ENCODE data around the gene CHERP.
"Not testable (repeated sequence)": the region's sequence is repeated elsewhere in the genome, so short reads cannot be mapped to it uniquely, and the experiment has no call there.

Gene CHERP

DNA sequence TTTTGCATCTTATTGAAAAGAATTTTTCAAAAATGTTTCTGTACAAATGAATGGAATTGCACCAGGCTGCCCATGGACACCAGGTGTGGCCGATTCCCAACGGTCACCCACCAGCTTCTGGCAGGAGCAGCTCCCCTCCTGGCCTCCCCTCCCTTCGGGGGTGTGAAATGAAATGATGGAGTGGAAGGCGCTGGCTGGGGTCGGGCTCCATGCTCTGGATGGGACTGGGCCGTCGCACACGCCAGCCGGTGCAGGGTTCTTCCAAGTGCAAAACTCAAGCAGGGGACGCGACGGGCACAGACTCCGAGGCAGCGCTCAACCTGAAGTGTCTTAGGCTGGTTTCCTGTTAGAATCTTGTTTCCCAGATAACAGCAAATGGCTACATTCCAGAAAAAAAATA, 24.2 kb downstream of the CHERP start:
- H3K4me3 ChIP-seq (ENCODE audit: low read length): no peak overlapping the region
- no peak for DNase-seq (ENCODE audit: low read depth)
- TF ChIP-seq, protein P1, sequence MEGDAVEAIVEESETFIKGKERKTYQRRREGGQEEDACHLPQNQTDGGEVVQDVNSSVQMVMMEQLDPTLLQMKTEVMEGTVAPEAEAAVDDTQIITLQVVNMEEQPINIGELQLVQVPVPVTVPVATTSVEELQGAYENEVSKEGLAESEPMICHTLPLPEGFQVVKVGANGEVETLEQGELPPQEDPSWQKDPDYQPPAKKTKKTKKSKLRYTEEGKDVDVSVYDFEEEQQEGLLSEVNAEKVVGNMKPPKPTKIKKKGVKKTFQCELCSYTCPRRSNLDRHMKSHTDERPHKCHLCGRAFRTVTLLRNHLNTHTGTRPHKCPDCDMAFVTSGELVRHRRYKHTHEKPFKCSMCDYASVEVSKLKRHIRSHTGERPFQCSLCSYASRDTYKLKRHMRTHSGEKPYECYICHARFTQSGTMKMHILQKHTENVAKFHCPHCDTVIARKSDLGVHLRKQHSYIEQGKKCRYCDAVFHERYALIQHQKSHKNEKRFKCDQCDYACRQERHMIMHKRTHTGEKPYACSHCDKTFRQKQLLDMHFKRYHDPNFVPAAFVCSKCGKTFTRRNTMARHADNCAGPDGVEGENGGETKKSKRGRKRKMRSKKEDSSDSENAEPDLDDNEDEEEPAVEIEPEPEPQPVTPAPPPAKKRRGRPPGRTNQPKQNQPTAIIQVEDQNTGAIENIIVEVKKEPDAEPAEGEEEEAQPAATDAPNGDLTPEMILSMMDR (IDR thresholded peaks at IDR 0.05; ENCODE audit: insufficient read depth, low read depth, low read length, missing control alignments): no peak

DNA sequence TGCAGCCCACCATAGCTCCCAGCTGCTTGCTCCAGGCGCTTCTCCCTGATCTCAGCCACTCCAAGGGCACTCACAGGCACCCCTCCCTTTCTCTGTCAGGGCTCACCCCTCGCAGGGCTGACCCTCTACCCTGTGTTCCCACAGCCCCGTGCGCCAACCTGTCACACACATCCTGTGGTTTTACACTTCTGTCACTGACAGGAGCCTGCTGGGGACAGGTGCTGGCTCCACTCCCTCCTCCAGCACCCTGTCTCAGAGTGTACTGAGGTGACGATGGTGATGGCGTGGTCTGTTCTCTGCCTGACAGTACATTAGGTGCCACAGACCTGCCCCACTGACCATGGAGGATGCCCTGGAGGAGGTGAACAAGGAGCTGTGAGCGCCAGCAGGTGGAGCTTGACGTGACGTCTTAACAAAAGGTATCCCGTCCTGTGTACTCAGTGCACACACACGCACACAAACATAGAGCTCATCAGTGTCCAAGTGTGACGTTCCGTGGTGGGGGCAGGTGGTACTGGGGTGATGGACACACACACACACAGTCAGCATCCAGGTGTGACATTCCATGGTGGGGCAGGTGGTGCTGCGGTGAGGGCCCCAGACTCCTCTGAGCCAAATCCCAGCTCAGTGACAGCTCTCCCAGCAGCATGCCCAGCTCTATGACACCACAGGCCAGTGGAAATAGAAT, 25.2 kb downstream of the CHERP start:
- DNase-seq (ENCODE audit: low read depth): no peak
- TF ChIP-seq, protein P1 (IDR thresholded peaks at IDR 0.05; ENCODE audit: insufficient read depth, low read depth, low read length, missing control alignments): no peak
- no peak overlapping the region for H3K4me3 ChIP-seq (ENCODE audit: low read length)

DNA sequence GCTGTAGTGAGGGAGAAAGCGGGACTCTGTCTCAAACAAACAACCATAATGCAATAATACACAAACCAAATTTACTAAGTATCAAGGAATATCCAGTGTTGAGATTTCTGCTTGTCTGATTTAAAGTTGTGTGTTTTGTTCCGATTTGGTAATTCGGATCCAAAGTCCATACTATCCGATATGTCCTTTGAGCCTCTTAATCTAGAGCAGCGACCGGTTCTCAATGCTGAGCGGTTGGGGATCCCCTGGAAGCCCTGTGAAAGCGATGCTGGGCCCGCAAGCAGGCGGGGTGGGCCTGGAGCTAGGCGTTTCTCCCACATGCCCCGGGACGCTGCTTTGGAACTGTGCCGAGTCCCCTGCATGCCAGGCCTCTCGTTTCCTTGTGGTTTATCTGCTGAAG, 25.9 kb downstream of the CHERP start:
- DNase-seq (ENCODE audit: low read depth): no peak
- H3K4me3 ChIP-seq (ENCODE audit: low read length): no peak overlapping the region
- TF ChIP-seq, protein P1 (IDR thresholded peaks at IDR 0.05; ENCODE audit: insufficient read depth, low read depth, low read length, missing control alignments): no peak

DNA sequence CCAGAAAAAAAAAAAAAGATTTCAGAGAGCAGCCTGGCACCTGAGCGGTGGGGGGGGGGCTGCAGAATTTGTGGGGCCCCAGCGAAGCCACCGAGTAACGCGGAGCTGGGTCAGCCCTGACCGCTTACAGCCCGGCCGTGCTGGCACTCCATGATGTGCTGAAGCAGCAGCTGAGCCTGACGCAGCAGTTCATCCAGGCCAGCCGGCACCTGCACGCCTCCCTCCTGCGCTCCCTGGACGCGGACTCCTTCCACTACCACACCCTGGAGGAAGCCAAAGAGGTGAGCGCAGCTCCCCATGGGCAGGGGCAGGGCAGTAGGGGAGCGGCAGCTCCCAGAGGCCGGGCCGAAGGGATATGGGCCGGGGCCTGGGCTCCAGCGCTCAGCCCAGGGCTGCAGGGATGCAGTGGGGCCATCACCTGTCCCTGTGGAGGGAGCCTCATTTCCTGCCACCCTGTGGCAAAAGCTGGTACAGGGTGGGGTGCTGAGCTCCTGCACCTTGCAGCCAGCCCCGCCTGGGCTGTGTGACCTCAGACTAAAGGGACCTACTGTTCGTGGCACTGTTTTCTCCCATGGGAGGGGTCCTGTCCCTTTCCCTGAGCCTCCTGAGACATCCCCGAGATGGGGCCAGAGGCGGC, 27.7 kb downstream of the CHERP start:
- no peak overlapping the region for H3K4me3 ChIP-seq (ENCODE audit: low read length)
- TF ChIP-seq, protein P1 (IDR thresholded peaks at IDR 0.05; ENCODE audit: insufficient read depth, low read depth, low read length, missing control alignments): peak; percentile 9
- DNase-seq (ENCODE audit: low read depth): no peak

DNA sequence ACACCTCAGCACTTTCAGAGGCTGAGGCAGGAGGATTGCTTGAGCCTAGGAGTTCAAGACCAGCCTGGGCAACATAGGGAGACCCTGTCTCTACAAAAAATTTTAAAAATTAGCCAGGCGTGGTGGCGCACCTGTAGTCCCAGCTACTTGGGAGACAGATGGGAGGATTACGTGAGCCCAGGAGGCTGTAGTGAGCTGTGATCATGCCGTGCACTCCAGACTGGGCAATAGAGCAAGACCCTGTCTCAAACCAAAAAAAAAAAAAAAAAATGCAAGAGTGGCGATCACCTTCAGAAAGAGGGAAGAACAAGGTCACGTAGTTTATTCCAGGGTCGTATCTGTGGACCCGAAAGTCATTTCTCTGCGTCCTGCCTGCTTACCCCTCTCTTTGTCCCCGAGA, 29.6 kb downstream of the CHERP start:
- not testable (repeated sequence) for H3K4me3 ChIP-seq (ENCODE audit: low read length)

DNA sequence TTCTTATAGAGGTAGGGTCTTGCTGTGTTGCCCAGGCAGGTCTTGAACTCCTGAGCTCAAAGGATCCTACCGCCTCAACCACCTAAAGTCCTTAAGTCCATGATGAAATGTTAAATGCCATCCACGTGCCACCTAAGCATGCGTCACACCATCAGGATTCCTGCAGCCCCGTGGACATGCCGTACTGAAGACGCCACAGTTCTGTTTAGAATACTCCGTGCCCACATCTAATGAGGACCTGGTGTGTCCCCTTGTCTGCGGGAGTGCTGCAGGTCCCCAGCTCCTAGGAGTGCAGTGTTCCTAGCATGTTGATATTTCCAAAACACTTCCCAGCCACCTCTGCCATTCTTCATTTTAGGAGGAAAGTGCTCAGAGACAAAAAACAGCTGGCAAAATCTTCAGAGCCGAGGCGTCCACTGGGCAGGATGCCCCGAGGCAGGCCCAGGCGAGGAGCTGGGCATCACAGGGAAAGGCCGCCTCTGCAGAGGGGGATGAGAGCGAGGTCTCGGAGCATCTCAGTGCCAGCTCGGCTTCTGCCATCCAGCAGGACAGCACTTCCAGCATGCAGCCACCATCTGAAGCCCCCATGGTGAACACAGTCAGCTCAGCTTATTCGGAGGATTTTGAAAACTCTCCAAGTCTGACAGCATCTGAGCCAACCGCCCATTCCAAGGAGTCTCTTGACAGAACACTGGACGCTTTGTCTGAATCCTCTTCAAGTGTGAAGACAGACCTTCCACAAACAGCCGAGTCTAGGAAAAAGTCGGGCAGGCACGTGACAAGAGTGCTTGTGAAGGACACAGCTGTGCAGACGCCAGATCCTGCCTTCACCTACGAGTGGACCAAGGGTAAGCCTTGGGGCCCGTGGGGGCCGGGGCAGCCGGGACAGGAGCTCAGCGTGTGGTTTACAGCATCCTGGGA, 32.8 kb downstream of the CHERP start:
- no peak overlapping the region for H3K4me3 ChIP-seq (ENCODE audit: low read length)
- peak; percentile 43 for DNase-seq (ENCODE audit: low read depth)
- TF ChIP-seq, protein P1 (IDR thresholded peaks at IDR 0.05; ENCODE audit: insufficient read depth, low read depth, low read length, missing control alignments): no peak

More for the DNA sequence above, 29.6 kb downstream of the CHERP start:
- not testable (repeated sequence) for DNase-seq (ENCODE audit: low read depth)

DNA sequence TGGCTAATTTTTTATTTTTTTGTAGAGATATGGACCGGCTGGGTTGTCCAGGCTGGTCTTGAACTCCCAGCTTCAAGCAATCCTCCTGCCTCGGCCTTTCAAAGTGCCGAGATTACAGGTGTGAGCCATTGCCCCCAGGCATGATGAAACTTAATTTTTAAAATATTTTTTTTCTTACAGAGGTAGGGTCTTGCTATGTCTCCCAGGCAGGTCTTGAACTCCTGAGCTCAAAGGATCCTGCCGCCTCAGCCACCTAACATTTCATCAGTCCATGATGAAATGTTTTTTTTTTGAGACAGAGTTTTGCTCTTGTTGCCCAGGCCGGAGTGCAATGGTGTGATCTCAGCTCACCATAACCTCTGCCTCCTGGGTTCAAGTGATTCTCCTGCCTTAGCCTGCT, 33.7 kb downstream of the CHERP start:
- DNase-seq (ENCODE audit: low read depth): no peak
- no peak overlapping the region for H3K4me3 ChIP-seq (ENCODE audit: low read length)
- TF ChIP-seq, protein P1 (IDR thresholded peaks at IDR 0.05; ENCODE audit: insufficient read depth, low read depth, low read length, missing control alignments): no peak

Measured in epithelial cell of esophagus (primary cell).